K562 (cell line): ENCODE results near the gene ZNF791. TPM values are rescaled to one million over a fixed set of nuclear protein-coding genes. Genes with fewer than 3 reads are reported as not detected.

Experiments
- DNMT1 ChIP-seq: fragments of 450-650 bp; IDR thresholded peaks from 2 replicates; pipeline ENCODE4 v1.6.1; 2016; ENCODE audit warnings: antibody characterized with exemption, mild to moderate bottlenecking
- FOXK1 ChIP-seq: sonication (generic); formaldehyde crosslinking; IDR thresholded peaks from 2 replicates; pipeline ENCODE4 v1.8.0; 2022; ENCODE audit warnings: missing genetic modification reagents, mild to moderate bottlenecking, borderline replicate concordance
- GMEB1 ChIP-seq: fragments of 250-450 bp; sonication (Bioruptor Pico); IDR thresholded peaks from 2 replicates; pipeline ENCODE4 v1.4.0; 2020; ENCODE audit warnings: mild to moderate bottlenecking
- IRF2 ChIP-seq: sonication (generic); formaldehyde crosslinking; IDR thresholded peaks from 2 replicates; pipeline ENCODE4 v1.8.1; 2022; ENCODE audit warnings: mild to moderate bottlenecking, missing genetic modification reagents
- KDM5B ChIP-seq: fragments of 200-600 bp; sonication (generic); IDR thresholded peaks from 2 replicates; pipeline ENCODE4 v1.6.1; 2012; ENCODE audit warnings: low read depth, mild to moderate bottlenecking, moderate library complexity, low read length, control low read depth, inconsistent platforms; ENCODE audit not compliant: insufficient replicate concordance
- MCM3 ChIP-seq: fragments of 450-650 bp; IDR thresholded peaks from 2 replicates; pipeline ENCODE4 v1.6.1; 2016
- MEF2A ChIP-seq: IDR thresholded peaks from 2 replicates; pipeline ENCODE4 v1.6.1; 2011; ENCODE audit warnings: low read depth, mild to moderate bottlenecking, low read length, moderate library complexity; ENCODE audit not compliant: control insufficient read depth
- MTF1 ChIP-seq: fragments of 250-450 bp; sonication (Bioruptor Pico); IDR thresholded peaks from 2 replicates; pipeline ENCODE4 v1.9.0; 2021; ENCODE audit warnings: moderate library complexity, mild to moderate bottlenecking, inconsistent platforms, borderline replicate concordance
- MYC ChIP-seq, 2 experiments: fragments of 250-450 bp in 1 of 2; sonication (Bioruptor Pico) in 1 of 2; IDR thresholded peaks; 2 replicates each; pipeline versions ENCODE4 v1.5.1 to v1.6.1; 2012 to 2021; ENCODE audit warnings: low read depth in 2 of 2, borderline replicate concordance in 1 of 2, improper control_type of control experiment in 1 of 2, low read length in 1 of 2, mild to moderate bottlenecking in 1 of 2, moderate library complexity in 1 of 2
- NFRKB ChIP-seq: fragments of 450-650 bp; IDR thresholded peaks from 2 replicates; pipeline ENCODE4 v1.6.1; 2016; ENCODE audit warnings: low read depth
- ZKSCAN1 ChIP-seq: fragments of 150-350 bp; IDR thresholded peaks from 2 replicates; pipeline ENCODE4 v1.6.1; 2016; ENCODE audit warnings: low read depth, low read length
- ZNF445 ChIP-seq: fragments of 250-450 bp; sonication (Bioruptor Pico); IDR thresholded peaks from 2 replicates; pipeline ENCODE4 v1.4.0; 2020; ENCODE audit warnings: low read depth, mild to moderate bottlenecking, moderate library complexity
- polyA plus RNA-seq, 8 experiments: library from polyadenylated mRNA; depleted of rRNA in 4 of 8; stranded (reverse) in 5 of 8; unstranded in 3 of 8; fragments of >200 nt; fragmentation: Nextera tagmentation in 2 of 8; fragmentation: Illumina TruSeq in 1 of 8; extraction: Ambion mirVana in 2 of 8; extraction: Trizol in 1 of 8; gene quantifications; 2 replicates each; pipeline versions ENCODE4 v1.2.1 to v1.2.3, GENCODE V29; 2011 to 2014; ENCODE audit warnings: inconsistent platforms in 1 of 8, missing spikeins in 1 of 8
- total RNA-seq, 7 experiments: library from RNA; depleted of rRNA in 6 of 7; stranded (reverse); fragments of >200 nt in 6 of 7; fragmentation: Illumina TruSeq in 2 of 7; extraction: Trizol in 2 of 7; gene quantifications; 2 replicates each; pipeline versions ENCODE4 v1.2.1 to v1.2.3, GENCODE V29; 2011 to 2021; ENCODE audit warnings: low replicate concordance in 1 of 7
- TF ChIP-seq, protein P1 (sequence below): sonication (generic); formaldehyde crosslinking; IDR thresholded peaks from 2 replicates; pipeline ENCODE4 v1.8.1; 2023; ENCODE audit warnings: mild to moderate bottlenecking, missing genetic modification reagents
- TF ChIP-seq, protein P2 (sequence below): fragments of 250-450 bp; sonication (Bioruptor Pico); IDR thresholded peaks from 2 replicates; pipeline ENCODE4 v1.4.0; 2020; ENCODE audit warnings: mild to moderate bottlenecking, moderate library complexity
- TF ChIP-seq, protein P3 (sequence below), 2 experiments: fragments of 450-650 bp in 1 of 2; sonication (generic) in 1 of 2; formaldehyde crosslinking in 1 of 2; IDR thresholded peaks in 1 of 2; conservative IDR thresholded peaks in 1 of 2; 2 replicates each; pipeline versions ENCODE4 v1.6.1 to v1.8.1; 2016 to 2023; ENCODE audit warnings: mild to moderate bottlenecking in 2 of 2, moderate library complexity in 2 of 2, inconsistent platforms in 1 of 2, missing genetic modification reagents in 1 of 2
- TF ChIP-seq, protein P4 (sequence below), 3 experiments: IDR thresholded peaks in 2 of 3; conservative IDR thresholded peaks in 1 of 3; 2 replicates each; pipeline ENCODE4 v1.5.1; 2011 to 2012; ENCODE audit warnings: low read length in 3 of 3, mild to moderate bottlenecking in 3 of 3, control low read depth in 2 of 3, improper control_type of control experiment in 1 of 3, inconsistent platforms in 1 of 3, low read depth in 1 of 3, mixed read lengths in 1 of 3, moderate library complexity in 1 of 3; ENCODE audit not compliant: insufficient read depth in 2 of 3

ZNF791 gene
- total and polyA plus RNA-seq, 9 of the 15 experiments (the other 6 are each of a cell fraction or from before 2014, with no cell fraction given), result 7.8 to 22.7 (median 13.1) TPM

GRCh38 chr19:12656899-12657571, 46.3 kb downstream of the ZNF791 start (continued):
- TF ChIP-seq KDM5B, result no peak
- no peak for TF ChIP-seq DNMT1
- TF ChIP-seq IRF2 (CRISPR knock-in tag), result no peak
- TF ChIP-seq GMEB1 (CRISPR knock-in tag), result no peak
- no peak for TF ChIP-seq MTF1 (CRISPR knock-in tag)
- TF ChIP-seq, protein P1, sequence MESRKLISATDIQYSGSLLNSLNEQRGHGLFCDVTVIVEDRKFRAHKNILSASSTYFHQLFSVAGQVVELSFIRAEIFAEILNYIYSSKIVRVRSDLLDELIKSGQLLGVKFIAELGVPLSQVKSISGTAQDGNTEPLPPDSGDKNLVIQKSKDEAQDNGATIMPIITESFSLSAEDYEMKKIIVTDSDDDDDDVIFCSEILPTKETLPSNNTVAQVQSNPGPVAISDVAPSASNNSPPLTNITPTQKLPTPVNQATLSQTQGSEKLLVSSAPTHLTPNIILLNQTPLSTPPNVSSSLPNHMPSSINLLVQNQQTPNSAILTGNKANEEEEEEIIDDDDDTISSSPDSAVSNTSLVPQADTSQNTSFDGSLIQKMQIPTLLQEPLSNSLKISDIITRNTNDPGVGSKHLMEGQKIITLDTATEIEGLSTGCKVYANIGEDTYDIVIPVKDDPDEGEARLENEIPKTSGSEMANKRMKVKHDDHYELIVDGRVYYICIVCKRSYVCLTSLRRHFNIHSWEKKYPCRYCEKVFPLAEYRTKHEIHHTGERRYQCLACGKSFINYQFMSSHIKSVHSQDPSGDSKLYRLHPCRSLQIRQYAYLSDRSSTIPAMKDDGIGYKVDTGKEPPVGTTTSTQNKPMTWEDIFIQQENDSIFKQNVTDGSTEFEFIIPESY (CRISPR knock-in tag), result peak; percentile 93
- no peak for TF ChIP-seq NFRKB
- no peak for TF ChIP-seq FOXK1
- TF ChIP-seq MYC (IDR thresholded peaks at IDR 0.05; ENCODE audit: low read depth, low read length), result no peak
- no peak for TF ChIP-seq MYC (CRISPR knock-in tag; IDR thresholded peaks at IDR 0.05; ENCODE audit: borderline replicate concordance, low read depth)
- TF ChIP-seq ZKSCAN1, result no peak
- no peak for TF ChIP-seq MCM3
- TF ChIP-seq ZNF445 (CRISPR knock-in tag), result no peak
- no peak for TF ChIP-seq MEF2A
- TF ChIP-seq, protein P2, sequence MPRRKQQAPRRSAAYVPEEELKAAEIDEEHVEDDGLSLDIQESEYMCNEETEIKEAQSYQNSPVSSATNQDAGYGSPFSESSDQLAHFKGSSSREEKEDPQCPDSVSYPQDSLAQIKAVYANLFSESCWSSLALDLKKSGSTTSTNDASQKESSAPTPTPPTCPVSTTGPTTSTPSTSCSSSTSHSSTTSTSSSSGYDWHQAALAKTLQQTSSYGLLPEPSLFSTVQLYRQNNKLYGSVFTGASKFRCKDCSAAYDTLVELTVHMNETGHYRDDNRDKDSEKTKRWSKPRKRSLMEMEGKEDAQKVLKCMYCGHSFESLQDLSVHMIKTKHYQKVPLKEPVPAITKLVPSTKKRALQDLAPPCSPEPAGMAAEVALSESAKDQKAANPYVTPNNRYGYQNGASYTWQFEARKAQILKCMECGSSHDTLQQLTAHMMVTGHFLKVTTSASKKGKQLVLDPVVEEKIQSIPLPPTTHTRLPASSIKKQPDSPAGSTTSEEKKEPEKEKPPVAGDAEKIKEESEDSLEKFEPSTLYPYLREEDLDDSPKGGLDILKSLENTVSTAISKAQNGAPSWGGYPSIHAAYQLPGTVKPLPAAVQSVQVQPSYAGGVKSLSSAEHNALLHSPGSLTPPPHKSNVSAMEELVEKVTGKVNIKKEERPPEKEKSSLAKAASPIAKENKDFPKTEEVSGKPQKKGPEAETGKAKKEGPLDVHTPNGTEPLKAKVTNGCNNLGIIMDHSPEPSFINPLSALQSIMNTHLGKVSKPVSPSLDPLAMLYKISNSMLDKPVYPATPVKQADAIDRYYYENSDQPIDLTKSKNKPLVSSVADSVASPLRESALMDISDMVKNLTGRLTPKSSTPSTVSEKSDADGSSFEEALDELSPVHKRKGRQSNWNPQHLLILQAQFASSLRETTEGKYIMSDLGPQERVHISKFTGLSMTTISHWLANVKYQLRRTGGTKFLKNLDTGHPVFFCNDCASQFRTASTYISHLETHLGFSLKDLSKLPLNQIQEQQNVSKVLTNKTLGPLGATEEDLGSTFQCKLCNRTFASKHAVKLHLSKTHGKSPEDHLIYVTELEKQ (CRISPR knock-in tag), result no peak
- TF ChIP-seq, protein P3, sequence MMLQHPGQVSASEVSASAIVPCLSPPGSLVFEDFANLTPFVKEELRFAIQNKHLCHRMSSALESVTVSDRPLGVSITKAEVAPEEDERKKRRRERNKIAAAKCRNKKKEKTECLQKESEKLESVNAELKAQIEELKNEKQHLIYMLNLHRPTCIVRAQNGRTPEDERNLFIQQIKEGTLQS (IDR thresholded peaks at IDR 0.05), result peak; percentile 47; the same call in 1 of the 2 replicates
- TF ChIP-seq, protein P3 (CRISPR knock-in tag; conservative IDR thresholded peaks at IDR 0.05), result no peak
- TF ChIP-seq, protein P4, sequence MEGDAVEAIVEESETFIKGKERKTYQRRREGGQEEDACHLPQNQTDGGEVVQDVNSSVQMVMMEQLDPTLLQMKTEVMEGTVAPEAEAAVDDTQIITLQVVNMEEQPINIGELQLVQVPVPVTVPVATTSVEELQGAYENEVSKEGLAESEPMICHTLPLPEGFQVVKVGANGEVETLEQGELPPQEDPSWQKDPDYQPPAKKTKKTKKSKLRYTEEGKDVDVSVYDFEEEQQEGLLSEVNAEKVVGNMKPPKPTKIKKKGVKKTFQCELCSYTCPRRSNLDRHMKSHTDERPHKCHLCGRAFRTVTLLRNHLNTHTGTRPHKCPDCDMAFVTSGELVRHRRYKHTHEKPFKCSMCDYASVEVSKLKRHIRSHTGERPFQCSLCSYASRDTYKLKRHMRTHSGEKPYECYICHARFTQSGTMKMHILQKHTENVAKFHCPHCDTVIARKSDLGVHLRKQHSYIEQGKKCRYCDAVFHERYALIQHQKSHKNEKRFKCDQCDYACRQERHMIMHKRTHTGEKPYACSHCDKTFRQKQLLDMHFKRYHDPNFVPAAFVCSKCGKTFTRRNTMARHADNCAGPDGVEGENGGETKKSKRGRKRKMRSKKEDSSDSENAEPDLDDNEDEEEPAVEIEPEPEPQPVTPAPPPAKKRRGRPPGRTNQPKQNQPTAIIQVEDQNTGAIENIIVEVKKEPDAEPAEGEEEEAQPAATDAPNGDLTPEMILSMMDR (IDR thresholded peaks at IDR 0.05 in 2 of 3, conservative IDR thresholded peaks at IDR 0.05 in 1 of 3; ENCODE audit: insufficient read depth in 2 of 3, low read depth in 1 of 3, low read length in 3 of 3), result 0 out of 6 replicates have a peak, but pooled peaks of 1 of the 3 experiments have one; percentile 5
